Left colon (tissue), 2 donors: ENCODE data around the gene CDKN1C. TPM values are rescaled to one million over a fixed set of nuclear protein-coding genes. Genes with fewer than 3 reads are reported as not detected.
A peak's percentile ranks its signal among the peaks of the same experiment; 100 is the strongest.

Experiments
- ATAC-seq: fragments of 200-7000 bp; cut with Tn5 transposase; one replicate; pipeline ENCODE4 v1.9.1; 2020; ENCODE audit warnings: mild to moderate bottlenecking, moderate library complexity
- DNase-seq, 2 donors: peaks; one replicate each; pipeline ENCODE4 v3.0.0-alpha.2; 2020
- intact Hi-C, 2 donors: fragments of 100-400 bp; cut with DNase I in 1 of 2; cut with micrococcal nuclease in 1 of 2; formaldehyde crosslinking; loops; one replicate each; pipeline versions ENCODE4 v1.11.2 to v1.14.0; 2022; cut with DNase I, micrococcal nuclease
- total RNA-seq, 2 donors: library from RNA; stranded (reverse); fragmentation: NEBNext Ultra II Directional; extraction: Animal tissue kit (Norgen Biotek cat#: 25700); gene quantifications; one replicate each; pipeline ENCODE4 v1.2.1, GENCODE V29; 2021
- donor health status: DM: no; HTN: no; CAD: no.
- donor health status: DM: yes; HTN: yes; CAD: no.

The CDKN1C gene
- total RNA-seq, 2 donors from 2014 or later, result 5.8 to 10.6 TPM

DNA sequence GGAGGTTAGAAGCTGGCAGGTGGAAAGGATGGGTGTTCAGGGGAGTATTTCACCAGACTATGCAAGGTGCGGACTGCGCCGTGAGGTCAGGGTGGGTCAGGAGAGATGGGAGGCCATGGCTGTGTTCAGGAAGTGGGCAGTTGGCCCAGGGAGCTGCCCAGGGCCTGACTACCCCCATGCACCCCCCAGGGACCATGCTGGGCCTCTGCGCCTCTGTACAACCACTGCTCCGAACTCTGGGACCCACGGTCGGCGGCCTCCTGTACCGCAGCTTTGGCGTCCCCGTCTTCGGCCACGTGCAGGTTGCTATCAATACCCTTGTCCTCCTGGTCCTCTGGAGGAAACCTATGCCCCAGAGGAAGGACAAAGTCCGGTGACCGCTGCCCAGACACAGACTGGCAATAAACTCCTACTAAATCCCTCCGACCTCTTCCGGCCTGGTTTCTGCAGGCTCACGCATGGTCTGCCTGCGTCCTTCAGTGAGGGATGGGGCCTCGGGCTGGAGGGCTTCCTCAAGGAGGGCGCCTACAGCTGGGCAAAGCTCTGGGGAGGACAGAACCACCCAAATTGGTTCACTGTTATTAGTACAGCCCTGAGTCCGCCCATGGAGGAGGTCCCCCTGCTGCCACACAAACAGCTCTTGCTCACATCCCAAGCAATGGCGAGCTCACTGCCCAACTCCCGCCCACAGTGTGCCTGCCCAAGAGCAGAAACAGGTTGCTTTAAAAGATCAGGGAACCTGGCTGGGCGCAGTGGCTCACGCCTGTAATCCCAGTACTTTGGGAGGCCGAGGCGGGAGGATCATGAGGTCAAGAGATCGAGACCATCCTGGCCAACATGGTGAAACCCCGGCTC, 39.5 kb upstream of the CDKN1C start:
- intact Hi-C loops, result no loop called here
- ATAC-seq (peak; percentile 37), DNase-seq (peak; percentile 63 to 78)

DNA sequence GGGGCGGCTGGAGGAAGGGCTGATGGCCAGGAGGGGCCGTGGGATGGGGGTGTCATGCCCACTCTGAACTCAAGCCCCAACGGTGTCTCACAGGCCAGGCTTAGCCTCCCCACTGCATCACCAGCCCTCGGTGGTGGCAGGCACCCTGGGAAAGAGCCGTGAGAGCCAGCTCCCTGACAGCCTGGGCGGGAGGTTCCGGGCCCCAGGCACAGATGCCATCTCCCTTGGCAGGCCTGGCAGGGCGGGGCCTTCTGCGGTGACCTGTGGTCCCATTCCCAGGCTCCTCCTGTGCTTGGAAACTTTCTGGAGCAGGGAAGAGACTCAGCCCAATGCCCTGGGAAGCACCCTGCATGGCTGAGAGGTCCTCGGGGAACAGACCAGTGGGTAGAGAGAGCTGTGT, 38.8 kb upstream of the CDKN1C start:
- intact Hi-C loops, result no loop called here
- DNase-seq (peak; percentile 85 to 89), ATAC-seq (peak; percentile 71)

DNA sequence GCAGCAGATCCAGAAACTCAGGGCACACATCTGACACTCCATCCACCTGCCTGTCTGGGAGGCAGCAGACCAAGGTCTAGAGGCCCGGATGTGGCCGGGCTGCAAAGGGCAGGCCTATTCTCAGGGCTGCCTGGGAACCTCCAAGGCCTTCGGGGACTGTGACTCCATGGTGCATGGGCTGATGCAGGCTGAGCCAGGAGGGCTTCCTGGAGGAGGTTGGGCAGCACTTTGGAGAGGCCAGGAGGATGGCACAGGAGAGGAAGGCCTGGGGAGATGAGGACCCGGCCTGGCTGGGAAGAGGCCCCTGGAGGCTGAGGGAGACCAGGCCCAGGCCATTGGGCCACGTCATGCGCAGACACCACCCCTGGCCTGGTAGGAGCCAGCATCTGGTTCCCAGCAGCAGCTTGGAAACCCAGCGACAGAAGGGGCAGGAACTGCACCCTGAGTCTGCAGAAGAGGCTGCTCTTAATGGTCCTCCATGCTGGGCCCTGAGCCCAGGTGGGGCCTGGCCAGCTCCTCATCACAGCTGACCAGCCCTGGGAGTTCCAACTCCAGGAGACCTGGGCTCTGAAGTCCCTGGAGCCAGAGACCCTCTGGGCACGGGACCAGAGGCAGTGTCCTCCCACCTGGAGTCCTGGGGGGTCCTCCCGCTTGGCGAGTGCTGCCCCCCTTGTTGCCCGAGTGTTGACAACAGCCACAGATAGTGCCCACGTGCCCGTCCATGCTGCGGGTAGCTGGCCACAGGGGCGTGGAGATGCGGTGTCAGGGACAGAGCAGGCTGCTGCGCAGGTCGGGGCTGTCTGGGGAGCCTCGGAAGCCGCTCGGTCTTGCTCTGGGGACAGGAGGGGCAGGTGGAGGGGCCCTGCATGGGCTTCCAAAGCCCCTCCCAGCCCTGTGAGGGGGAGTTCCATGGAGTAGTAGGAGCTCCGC, 38.1 kb upstream of the CDKN1C start:
- DNase-seq (no peak), ATAC-seq (peak; percentile 0)
- intact Hi-C loops, result no loop called here

DNA sequence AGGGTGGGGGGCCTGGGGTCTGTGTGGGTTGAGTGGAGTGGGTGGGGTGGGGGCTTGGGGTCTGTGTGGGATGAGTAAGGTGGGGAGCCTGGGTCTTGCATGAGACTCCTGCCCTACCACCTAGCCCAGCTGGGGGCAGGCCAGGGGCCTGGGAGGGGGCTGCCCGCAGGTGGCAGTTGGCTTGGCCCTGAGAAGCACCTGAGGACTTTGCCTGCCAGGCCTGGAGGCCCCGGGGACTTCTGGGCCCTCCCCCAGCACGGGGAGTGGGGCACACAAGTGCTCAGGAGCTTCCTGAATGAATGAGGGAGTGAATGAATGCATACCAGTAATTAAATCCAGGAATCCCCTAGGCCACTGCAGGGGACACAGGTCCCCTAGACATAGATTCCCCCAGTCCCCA, 37.1 kb upstream of the CDKN1C start:
- no peak for DNase-seq
- ATAC-seq, result no peak
- intact Hi-C loops, result no loop called here

DNA sequence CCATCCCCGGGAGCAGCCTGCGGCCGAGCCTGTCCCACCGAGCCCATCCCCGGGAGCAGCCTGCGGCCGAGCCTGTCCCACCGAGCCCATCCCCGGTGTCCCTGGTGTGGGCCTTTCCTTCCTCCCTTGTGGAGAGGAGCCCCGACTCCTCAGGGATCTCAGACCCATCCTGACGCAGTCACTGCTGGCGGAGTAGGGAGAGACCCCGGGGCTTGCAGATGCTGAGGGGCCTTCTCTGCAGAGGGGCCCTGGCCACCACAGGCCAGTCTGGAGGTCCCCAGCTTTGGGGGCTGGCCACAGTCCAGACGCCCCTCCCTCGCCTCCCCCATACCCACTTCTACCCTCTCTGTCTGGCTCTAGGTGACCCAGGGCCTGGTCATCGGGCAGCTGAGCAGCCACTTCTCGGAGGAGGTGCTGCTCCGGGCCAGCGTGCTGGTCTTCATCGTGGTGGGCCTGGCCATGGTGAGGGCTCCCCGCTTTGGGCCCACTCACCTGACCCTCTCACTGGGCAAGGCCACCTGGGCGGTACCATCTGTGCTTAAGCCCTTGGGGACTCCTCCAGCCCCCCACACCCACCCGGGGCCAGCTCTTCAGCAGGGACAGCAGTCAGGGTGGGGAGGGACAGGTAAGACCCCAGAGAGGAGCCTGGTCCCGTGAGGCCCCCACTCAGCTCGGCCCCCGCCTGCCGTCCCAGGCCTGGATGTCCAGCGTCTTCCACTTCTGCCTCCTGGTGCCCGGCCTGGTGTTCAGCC, 36.3 kb upstream of the CDKN1C start:
- intact Hi-C loops, result no loop called here
- ATAC-seq (no peak), DNase-seq (no peak)

DNA sequence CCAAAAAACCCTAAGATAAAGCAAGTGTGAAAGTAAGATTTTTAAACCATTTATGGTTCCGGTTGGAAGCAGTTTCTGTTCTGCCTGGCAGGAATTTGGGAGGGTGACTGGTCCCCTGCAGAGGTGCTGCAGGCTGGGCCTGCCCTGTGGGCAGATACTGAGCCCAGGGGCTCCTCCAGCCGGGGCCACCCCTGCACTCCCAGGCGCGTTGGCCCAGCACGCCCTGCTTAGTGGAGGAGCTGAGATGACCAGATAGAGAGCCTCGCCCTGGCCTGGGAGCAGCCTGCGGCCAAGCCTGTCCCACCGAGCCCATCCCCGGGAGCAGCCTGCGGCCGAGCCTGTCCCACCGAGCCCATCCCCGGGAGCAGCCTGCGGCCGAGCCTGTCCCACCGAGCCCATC, 35.7 kb upstream of the CDKN1C start:
- DNase-seq, result no peak
- ATAC-seq, result no peak
- intact Hi-C loops, result no loop called here

DNA sequence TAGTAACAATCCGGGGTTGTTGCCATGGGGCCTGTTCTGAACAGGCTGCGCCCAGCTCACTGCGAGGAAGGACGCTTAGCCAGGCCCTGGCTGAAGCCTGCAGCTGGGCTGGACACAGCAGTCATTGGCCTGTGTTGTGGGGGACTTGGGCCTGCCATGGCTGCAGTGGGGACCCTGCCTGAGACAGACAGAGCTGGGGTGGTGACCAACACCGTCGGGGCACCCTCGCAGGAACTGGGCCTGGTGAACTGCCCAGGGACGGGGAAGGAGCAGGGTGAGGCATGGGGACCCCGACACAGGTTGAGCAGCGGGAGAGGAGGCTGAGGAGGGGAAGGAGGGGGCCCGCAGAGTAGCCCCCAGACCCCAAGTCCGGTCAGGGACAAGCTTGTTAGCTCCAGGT, 34.8 kb upstream of the CDKN1C start:
- intact Hi-C loops, result no loop called here

DNA sequence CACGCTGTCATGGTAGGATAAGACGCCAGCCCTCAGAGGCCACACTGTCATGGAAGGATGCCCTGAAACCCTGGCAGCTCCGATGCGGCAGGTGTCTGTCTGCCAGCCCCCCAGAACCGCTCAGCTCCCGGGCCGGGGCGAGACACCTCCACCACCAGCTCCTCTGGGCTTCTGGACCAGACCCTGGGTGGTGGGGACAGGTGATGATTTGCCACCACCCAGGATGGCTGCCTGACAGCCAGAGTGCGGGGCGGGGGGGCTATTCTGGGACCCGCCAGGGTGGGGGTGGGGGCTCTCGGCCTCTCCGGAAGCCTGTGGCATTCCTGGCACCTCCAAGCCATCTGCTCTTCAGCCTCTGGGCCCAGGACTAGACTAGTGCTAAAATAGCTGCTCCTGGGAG, 34.3 kb upstream of the CDKN1C start:
- intact Hi-C loops, result no loop called here

More for the DNA sequence above, 34.8 kb upstream of the CDKN1C start:
- DNase-seq, result no peak
- no peak for ATAC-seq

DNA sequence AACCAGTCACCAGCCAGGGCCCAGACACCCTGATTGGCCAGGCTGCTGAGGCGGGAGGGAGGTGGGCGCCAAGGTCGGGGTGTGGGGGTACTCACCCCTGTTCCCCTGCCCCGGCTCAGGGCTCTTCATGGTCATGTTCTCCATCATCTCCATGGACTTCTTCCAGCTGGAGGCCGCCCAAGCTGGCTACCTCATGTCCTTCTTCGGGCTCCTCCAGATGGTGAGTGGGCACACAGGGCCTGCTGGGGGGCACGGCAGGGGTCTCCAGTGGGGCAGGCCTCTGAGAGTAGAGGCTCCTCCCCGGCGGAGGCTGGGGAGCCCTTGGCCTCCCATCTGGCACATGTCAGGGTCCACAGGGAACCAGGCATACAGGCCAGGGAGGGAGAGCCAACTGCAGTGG, 33.6 kb upstream of the CDKN1C start:
- ATAC-seq, result no peak
- intact Hi-C loops, result no loop called here
- DNase-seq, result no peak

More for the DNA sequence above, 34.3 kb upstream of the CDKN1C start:
- ATAC-seq (no peak), DNase-seq (no peak)

DNA sequence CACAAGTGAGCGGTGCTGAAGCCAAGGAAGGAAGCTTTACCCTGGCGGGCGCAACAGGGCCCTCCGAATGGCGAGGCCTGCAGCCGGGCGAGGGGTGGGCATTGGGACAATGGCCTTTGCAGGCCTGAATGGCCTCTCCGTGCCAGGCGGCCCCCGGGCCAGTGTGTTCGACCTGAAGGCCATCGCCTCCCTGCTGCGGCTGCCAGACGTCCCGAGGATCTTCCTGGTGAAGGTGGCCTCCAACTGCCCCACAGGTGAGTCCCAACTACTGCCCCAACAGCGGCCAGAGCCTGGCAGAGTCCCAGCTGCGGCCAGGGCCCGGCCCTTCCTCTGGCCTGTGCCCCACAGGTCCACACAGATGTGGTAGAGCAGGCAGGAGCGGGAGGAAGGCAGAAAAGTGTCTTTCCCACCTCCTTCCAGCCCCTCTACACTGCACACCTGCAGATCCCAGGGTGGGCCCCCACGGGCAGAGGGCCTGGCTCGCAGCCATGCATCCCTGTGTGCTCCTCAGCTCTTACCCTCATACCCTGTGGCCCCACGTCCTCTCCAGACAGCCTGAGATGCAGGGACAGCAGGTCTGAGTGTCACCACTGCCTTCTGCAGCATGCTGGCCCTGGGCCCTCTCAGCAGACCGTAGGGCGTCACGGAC, 32.4 kb upstream of the CDKN1C start:
- ATAC-seq, result no peak
- intact Hi-C loops, result no loop called here
- DNase-seq, result no peak

DNA sequence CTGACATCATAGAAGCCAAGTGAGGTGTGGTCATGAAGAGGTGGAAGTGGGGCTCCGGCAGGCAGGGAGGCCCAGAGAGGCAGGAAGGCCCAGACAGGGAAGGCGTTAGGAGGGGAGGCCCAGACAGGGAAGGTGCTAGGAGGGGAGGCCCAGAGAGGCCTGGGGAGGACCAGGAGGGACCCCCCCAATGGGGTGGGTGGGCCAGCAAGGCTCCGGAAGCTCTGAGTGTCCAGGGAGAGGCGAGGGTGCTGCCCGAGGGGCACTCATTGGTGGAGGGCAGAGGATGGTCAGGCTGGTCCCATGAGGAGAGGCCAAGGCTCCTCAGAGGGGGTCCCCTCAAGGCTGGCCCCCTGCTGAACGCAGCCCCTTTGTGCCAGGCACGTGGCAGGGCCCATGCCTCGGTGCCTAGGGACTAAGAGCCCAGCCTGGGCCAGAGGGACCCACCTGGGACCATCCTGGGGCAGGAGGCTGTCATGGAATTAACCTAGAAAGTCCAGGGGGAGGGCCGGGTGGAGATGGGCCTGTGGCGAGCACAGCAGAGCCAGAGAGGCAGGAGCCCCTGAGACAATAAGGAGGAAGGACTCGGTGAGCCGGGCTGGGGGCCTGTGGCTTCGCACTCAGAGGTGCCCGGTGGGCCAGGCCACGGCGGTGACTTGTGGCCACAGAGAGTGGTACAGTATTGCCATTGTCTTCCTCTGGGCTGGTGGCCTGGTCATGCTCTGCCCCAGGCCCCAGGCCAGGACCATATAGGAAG, 31.5 kb upstream of the CDKN1C start:
- no peak for ATAC-seq
- intact Hi-C loops, result no loop called here

DNA sequence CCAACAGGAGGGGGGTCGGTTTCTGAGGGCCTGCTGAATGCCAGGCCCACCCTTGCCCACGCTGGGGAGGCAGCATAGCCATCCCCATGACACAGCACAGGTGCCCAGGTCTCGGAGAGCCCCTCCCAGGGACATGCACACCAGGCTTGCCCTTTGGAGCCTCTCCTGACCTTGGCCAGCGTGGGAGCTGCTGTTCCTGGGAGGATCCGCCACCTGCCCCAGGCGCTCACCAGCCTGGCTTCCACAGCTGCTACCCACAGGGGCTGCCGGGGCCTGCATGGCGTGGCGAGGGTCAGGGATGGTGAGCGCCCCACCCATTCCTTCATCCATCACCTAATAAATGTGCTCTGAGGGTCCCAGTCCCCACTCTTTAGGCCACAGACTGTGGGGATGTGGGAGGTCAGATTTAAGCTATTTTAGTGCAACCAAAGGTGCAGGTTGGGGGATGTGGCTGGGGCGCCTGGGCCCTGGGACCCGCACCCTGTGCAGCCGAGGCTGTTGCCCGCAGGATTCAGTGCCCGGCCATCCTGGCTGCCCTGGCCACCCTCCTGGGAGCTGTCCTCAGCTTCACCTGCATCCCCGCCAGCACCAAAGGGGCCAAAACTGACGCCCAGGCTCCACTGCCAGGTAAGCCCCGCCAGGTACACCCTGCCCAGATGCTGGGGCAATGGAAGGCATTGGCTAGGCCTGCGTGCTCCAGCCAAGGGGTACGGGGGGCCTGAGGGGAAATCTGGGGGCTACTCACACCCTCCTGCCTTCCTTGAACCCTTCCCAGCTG, 30.7 kb upstream of the CDKN1C start:
- ATAC-seq, result no peak
- intact Hi-C loops, result no loop called here
- no peak for DNase-seq

More for the DNA sequence above, 31.5 kb upstream of the CDKN1C start:
- DNase-seq, result no peak

DNA sequence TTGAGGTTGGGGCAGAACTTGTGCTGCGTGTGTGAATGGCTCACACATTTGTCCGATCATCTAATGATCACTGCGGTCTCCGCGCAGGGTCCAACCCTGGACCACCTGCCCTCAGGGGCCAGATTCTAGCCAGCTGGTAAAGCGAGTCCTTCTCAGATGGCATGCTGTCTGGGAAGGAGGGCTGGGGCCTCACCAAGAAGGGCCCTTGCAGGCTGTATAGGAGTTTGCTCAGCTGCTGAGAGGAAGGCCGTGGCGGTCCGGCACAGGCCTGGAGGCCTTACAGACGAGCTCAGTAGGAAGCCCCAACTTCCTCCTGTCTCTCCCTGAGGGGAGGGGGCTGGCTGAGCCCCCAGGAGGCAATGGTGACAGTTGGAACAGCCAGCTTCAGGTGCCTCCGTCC, 29.9 kb upstream of the CDKN1C start:
- ATAC-seq, result no peak
- DNase-seq, result no peak
- intact Hi-C loops, result no loop called here

DNA sequence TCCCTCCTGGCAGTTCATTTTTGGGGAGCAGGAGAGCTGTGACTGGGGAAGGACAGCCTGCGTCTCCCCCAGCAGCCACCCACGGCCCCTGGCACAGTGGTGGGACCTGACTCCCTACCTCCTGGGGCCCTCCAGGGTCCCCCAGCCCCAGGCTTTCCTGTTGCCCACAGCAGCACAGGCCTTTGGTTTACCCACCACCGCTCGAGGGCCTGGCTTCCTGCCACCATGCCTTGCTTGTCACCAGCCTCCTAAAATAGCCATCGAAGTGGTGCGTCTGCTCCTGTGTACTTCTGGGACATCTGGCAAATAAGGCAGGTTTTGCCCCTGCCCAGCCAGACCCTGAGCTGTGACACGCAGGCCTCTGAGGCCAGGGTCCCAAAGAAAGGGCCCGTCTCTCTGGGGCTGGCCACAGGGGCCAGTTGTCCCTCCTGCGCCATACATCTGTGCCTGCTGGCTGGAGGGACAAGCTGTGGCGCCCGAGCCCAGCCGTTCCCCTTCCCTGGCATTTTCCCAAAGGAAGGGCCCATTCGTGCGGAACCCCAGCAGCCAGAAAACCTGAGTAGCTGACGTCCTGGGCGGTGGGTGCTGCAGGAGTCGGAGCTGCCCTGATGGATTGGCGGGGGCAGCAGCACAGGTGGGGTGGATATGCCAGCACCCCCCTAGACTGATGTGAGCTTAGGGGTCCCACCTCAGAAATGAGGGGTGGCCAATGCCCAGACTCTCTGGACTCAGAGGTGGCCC, 29.1 kb upstream of the CDKN1C start:
- no peak for DNase-seq
- no peak for ATAC-seq
- intact Hi-C loops, result no loop called here

DNA sequence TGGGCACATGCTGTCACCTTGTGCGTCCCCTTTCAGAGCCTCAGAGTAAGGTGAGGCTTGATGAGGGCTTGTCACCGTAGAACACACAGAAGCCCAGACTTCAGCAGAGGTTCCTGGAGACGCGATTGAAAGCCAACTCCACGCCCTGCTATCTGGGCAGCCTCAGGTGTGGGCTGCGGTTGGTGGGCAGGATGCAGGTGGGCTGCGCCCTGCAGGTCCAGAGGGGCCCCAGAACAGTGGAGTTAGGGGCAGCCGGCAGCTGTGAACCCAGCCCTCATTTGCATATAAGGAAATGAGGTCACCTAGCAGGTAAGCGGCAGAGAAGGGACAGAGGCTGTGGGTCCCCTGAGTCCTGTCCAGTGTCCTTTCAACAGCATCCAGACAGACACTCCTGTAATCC, 28.2 kb upstream of the CDKN1C start:
- DNase-seq (no peak), ATAC-seq (no peak)
- intact Hi-C loops, result no loop called here

DNA sequence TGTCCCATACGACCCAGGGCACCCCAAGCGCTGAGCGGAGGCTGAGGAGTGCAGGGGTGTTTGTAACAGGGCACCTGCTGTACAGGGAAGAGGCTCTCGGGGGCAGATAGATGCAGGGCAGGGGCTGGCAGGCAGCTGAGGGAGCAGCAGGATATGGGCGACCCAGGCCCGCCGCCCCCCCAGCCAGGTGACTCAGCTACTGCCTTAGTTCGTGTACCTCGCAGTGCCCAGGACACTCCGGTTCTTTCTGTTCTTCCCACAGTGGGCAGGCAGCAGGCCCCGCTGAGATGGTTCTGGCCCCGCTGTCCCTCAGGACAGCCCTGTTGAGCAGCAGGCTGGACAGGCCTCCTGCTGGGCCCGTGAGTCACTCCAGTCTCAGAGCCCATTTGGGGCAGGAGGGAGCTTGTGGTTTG, 27.4 kb upstream of the CDKN1C start:
- ATAC-seq (peak; percentile 4), DNase-seq (no peak)
- intact Hi-C loops, result no loop called here

DNA sequence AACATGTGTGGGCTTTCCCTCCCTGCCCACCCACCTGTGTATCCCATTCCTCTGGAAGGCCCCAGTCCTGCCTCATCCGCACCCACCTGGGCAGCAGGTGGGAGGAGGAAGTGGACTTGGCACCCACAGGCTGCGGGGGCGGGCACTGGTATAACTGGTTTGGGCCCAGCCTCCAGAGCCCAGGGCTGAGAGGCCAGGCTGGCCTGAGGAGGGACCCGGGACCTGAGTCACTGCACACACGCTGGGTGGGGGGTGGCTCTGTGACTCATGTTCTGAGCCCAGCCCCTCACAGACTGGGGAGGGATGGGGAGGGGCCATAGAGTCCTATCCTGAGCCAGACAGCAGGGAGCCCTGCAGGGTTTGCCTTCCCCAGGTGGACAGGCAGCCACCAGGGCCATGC, 26.9 kb upstream of the CDKN1C start:
- ATAC-seq (peak; percentile 86), DNase-seq (peak; percentile 93 to 97)
- intact Hi-C loops, result no loop called here
